Measurements from ENCODE around the gene RAPGEF2. TPM values are rescaled to one million over a fixed set of nuclear protein-coding genes. Genes with fewer than 3 reads are reported as not detected.

RAPGEF2 gene
- total RNA-seq, 4 donors from 2014 or later = 14.1 to 30.5 (median 21.4) TPM

GRCh38 chr4:159401226-159401712 lies 298.4 kb downstream of the RAPGEF2 start:
- Histone ChIP-seq H3K4me3 (peak overlapping the region in 1 of 4 donors; percentile 24), H3K4me1 (peaks cover 0 to 8% (median 4%) of the 10 kb centered on the region in 3 donors), H3K36me3 (no peaks in the 10 kb centered on the region), H3K27ac (peak overlapping the region in 1 of 4 donors; percentile 25), H3K9me3 (no peaks in the 10 kb centered on the region), H3K27me3 (no peaks in the 10 kb centered on the region)
- no peak for TF ChIP-seq POLR2A (IDR thresholded peaks at IDR 0.05)
- no peak for TF ChIP-seq CTCF (IDR thresholded peaks at IDR 0.05)
- WGBS, 2 donors = 52 to 77% methylated on average over 4 of the region's 4 CpGs
- DNase-seq = no peak
- intact Hi-C loops (cut with DNase I) = no loop called here

GRCh38 chr4:159401791-159402380 lies 299.0 kb downstream of the RAPGEF2 start:
- Histone ChIP-seq H3K9me3 (no peaks in the 10 kb centered on the region), H3K27me3 (no peaks in the 10 kb centered on the region), H3K4me3 (no peak overlapping the region), H3K36me3 (no peaks in the 10 kb centered on the region), H3K4me1 (peaks cover 0 to 8% (median 4%) of the 10 kb centered on the region in 3 donors), H3K27ac (peak overlapping the region in 1 of 4 donors; percentile 21)
- 62 to 79% methylated on average over 6 of the region's 6 CpGs for WGBS, 2 donors
- DNase-seq = no peak
- TF ChIP-seq POLR2A (IDR thresholded peaks at IDR 0.05) (no peak), CTCF (IDR thresholded peaks at IDR 0.05) (no peak)
- intact Hi-C loops (cut with DNase I) = no loop called here

Small RNA genes lying within 50 kb of the gene (small RNA-seq; reads per million reads assigned to genes)
- gene AC074344.1 (0 reads per million in 4 donors), gene MIR3688-1 (0 reads per million in 4 donors), gene RF00019 (0 reads per million in 4 donors)
